Measurements from ENCODE around the gene WHAMM.

GRCh38 chr15:82855286-82856100 lies 46.1 kb downstream of the WHAMM start:
- TF ChIP-seq CTCF (IDR thresholded peaks at IDR 0.05) (no peak), POLR2A (IDR thresholded peaks at IDR 0.05) (no peak)
